Skin of body (tissue), 2 donors: ENCODE results near the gene RERE. TPM values are rescaled to one million over a fixed set of nuclear protein-coding genes. Genes with fewer than 3 reads are reported as not detected.
"Not testable (repeated sequence)": the region's sequence is repeated elsewhere in the genome, so short reads cannot be mapped to it uniquely, and the experiment has no call there.

Experiments used
- DNase-seq: peaks from one replicate; lab custom pipeline; 2025; lab: John Stamatoyannopoulos, UW
- total RNA-seq: library from RNA; depleted of rRNA; stranded (reverse); fragments of >200 nt; gene quantifications from one replicate; pipeline ENCODE4 v1.2.3, GENCODE V29; 2014

RERE gene
- total RNA-seq, 1 donor from 2014 or later, result 125 TPM

- no peak for DNase-seq
These were observed 173.6 kb downstream of the RERE start for GRCh38 chr1:8643542-8644536.

DNA sequence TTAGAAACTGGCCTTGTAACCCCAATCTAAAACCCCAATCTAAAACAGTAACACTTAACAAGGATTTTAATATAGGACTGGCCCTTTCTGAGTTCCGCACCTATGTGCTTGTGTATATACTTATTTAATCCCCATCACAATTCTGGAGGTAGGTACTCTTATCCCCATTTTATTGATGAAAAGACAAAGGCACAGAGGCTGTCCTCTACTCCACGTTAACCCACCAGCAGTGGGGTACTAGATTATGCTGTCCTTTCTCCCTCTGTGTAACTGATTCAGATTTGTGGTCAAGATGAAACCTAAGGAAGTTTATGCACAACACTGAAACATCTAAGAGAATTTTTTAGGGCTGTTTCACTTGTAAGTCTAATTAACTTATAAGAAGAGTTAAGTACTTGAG, 175.3 kb downstream of the RERE start:
- no peak for DNase-seq

- DNase-seq, result no peak
These were observed 176.0 kb downstream of the RERE start for GRCh38 chr1:8641377-8641997.

- no peak for DNase-seq
These were observed 176.5 kb downstream of the RERE start for GRCh38 chr1:8640950-8641349.

GRCh38 chr1:8639148-8639547, 178.3 kb downstream of the RERE start:
- no peak for DNase-seq

DNA sequence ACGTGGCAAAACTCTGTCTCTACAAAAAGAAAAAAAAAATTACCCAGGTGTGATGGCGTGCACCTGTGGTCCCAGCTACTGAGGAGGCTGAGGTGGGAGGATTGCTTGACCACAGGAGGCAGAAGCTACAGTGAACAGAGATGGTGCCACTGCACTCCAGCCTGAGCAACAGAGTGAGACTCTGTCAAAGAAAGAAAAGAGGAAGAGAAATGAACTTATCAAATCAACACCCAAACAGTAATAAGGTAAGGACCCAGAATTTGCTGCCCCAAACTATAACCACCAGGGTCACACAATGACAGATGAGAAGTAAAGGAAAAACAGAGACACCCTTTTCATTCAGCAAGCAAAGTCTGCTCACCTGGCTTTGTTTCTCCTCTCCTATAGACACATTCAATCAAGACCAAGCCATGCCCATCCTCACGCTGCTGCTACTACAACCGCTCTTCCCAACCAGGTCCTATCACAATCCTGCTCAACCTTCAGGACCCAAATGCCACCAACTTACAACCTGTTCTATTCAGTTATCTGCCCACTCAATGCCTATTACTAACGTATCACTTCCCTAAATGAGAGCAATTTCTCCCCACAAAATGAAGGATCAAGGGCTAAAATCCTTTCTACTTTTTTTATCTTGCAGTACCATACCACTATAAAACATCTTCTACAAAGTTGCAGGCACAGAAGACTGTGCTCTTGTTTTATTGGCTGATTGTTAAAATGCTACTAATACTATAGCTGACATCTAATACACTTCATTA, 183.5 kb downstream of the RERE start:
- DNase-seq, result no peak

GRCh38 chr1:8632102-8632501, 185.3 kb downstream of the RERE start:
- DNase-seq, result no peak

DNA sequence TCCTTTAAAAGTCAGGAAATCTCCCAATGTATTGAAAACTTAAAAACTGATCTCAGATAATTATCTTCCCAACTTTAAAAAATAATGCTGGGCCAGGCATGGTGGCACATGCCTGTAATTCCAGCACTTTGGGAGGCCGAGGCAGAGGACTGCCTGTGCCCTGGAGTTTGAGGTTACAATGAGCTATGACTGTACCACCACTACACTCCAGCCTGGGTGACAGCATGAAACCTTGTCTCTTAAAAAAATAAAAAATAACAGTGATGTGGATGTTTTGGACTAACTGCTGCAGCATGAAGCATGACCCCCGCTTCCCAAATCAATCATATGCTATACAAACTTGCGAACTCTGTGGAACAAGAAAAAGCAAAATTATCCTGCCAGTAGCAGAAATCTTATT, 186.3 kb downstream of the RERE start:
- DNase-seq, result no peak

DNA sequence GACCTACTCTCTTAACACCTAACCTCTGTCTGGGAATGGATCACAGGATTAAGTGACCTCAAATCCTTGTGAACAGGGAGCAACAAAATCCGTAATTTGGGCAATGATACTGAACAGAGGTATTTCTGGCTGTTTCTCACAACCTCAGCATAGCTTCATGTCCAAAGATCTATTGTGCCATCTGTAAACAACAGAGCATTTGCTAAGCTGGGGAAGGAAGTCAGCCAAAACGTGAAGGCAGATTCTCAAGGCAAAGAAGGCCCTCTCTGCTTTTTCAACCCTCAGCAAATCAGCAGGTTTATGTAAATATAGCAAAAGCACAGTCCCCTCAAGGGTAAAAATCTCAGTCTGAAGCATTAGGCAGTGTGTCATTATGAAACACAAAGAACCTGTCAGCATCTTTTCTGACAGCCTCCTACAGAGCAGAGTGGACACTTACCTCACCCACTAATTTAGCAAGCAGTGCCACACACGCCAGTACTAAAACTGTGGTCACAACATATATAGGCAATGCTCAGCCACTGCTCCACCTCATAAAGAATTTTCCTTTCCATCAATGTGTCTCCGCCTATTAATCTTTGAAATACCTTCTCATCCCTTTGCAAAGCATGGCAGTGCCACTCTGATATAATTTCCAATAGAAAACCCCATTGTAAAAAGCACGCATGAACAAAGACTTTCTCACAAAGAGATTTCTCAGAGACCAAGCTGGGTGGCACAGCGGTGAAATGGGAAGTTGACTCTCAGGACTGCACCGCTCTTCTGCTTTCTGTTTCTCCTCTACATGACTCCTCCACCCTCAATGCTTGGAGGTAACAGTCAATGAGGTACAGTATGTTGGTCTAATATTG, 188.0 kb downstream of the RERE start:
- no peak for DNase-seq

- no peak for DNase-seq
These were observed 188.8 kb downstream of the RERE start for GRCh38 chr1:8628606-8629005.

DNA sequence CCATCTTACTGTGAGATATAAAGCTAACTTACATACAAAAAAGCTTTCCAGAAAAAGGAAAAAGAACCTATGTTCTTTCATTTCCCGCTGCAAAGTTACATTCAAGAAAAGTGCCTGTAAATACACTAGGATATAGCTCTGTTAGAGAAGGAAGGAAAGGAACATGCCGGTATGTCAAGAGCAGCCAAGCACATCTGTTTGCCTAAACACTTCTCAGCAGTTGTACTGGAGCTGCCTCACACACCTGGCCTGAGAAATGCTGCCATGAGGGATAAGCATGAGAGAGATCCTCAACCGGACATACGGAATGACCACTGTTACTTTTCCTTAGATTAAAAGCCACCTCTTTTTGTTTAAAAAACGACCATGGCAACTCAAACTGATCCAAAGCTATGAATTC, 189.7 kb downstream of the RERE start:
- no peak for DNase-seq

- DNase-seq, result no peak
These were observed 191.2 kb downstream of the RERE start for GRCh38 chr1:8625981-8626898.

GRCh38 chr1:8625491-8625890, 191.9 kb downstream of the RERE start:
- DNase-seq, result no peak

DNA sequence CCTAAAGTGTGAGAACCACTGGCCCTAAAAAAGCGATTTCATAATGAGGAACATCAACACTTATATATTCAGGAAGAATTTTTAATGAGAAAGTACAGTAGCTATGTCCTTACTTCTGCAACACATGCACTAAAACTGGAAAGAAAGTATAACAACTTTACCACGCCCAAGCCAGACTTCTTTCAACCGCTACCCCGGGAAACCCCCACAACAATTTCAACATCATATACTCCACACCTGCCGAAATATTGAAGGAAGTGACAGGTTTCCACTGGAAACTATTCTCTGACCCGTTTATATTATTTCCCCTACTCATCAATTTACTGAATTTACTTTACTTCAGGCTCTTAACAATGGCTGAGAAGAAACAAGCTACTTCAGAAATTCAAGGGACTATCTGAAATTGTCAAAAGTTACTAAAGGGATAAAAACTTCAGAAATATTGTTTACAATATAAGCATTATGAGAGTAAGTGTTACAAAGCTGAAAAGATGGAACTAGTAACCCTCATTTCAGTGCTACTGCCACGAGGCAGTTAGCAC, 193.7 kb downstream of the RERE start:
- DNase-seq, result not testable (repeated sequence)

DNA sequence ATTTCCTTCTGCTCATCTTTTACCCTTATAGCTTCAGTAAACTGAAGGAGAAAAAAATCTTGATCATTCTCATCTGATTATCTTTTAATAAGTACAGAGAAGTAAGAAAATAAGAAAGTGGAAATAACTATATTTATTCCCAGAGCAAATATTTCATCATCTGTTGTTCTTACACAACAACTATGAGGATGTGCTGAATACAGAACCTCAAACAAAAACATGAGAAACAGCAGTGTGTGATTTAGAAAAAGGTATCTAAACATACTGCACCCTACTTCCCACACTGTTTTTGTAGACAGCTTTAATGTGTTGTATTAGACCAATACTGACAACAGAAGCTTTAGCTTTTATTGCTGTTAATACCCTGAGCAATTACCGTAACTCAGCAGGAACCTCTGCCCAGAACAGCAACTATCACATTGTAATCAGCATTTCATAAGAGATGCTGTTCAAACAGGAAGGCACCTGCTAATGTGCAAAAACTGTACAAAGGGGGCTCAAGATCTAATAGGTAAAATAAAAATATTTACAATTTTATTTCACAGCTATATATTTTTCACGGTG, 195.6 kb downstream of the RERE start:
- DNase-seq, result not testable (repeated sequence)

DNA sequence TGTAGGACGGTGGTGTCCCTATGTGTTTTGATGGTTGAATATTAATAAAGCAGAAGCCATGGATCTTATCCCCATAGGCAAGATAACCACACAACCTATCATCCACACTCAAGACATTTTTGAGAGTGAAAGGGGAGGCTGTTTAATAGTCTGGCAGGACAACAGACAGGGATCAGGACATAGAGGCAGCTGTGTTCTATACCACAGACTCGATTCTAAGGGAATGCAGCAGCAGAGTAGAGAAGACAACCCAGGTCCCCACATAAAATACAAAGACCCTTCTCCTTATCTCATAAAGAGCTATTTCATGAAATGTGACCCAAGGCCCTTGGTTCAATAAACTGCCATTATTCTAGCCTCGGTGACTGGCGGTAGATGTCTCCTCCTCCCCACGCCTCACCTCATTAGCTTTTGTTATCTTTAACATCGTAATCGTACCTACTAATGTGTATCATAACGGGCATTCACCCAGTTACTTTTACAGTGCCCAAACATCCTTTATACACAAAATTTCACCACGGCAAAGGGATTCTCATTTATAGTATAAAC, 196.3 kb downstream of the RERE start:
- not testable (repeated sequence) for DNase-seq

DNA sequence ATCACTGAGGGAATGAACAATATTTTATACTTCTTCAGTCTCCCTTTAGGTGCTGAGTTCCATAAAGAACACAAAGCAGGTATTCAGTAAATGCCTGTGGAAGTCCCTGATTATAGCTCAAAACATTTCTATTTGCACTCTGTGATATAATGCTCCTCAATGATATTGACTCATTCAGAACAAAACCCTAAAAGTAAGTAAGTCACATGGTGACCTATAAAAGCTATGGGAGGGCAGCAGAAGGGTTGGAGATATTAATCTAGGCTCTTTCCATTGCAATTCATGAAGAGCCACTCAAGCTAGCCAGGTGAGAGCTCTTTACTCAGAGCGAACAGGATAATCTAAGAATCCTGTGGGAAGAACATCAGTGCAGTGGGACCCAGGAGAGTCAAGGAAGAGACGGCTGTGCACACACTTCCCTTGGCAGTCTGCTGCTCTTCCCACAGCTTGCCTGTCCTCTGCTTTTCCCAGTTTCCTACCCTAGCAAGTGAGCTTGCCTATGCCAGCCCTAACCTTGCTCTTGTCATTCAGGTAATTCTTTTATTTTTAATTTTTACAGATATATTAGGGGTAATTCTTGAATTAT, 197.4 kb downstream of the RERE start:
- DNase-seq, result not testable (repeated sequence)

GRCh38 chr1:8619419-8619818, 198.0 kb downstream of the RERE start:
- DNase-seq, result not testable (repeated sequence)

DNA sequence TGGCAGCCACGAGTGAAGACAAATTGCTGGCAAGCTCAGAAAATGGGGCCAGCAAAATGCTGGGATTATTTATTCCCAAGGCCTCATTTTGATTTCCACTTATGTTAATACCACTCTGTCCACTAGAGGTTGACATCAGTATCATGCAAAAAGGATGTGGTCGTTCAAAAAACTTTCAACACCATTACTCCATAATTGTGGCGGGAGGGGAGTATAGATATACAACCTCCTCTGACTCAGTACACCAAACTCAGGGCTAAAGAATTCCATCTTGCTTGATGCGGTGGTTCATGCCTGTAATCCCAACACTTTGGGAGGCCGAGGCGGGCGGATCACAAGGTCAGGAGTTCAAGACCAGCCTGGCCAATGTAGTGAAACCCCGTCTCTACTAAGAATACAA, 200.6 kb downstream of the RERE start:
- not testable (repeated sequence) for DNase-seq
